Skin of body (tissue), 2 donors: Measurements from ENCODE around the gene UAP1. TPM values are rescaled to one million over a fixed set of nuclear protein-coding genes. Genes with fewer than 3 reads are reported as not detected.

Experiments
- small RNA-seq: library from RNA; depleted of rRNA; stranded (forward); fragments of <200 nt; gene quantifications from one replicate; pipeline ENCODE3, GENCODE V24; 2014; ENCODE audit warnings: low replicate concordance
- total RNA-seq: library from RNA; depleted of rRNA; stranded (reverse); fragments of >200 nt; gene quantifications from one replicate; pipeline ENCODE4 v1.2.3, GENCODE V29; 2014

Gene UAP1
- total RNA-seq, 1 donor from 2014 or later: 54.6 TPM

Small RNAs within 50 kb of the gene (small RNA-seq; reads per million reads assigned to genes)
- not detected for gene UQCRBP2

Other genes starting within 250 kb of the UAP1 start
- not detected for gene SPATA46, start 184.9 kb upstream of the UAP1 start, total RNA-seq
- 1.5 TPM for gene C1orf226, start 180.0 kb upstream of the UAP1 start, total RNA-seq
- gene SH2D1B, start 149.6 kb upstream of the UAP1 start, total RNA-seq: not detected
- gene UHMK1, start 63.9 kb upstream of the UAP1 start, total RNA-seq: 36.0 TPM
- 61.7 TPM for gene DDR2, start 70.7 kb downstream of the UAP1 start, total RNA-seq
- gene HSD17B7, start 229.0 kb downstream of the UAP1 start, total RNA-seq: 11.9 TPM